Measurements from ENCODE around the gene CACNA1H. TPM values are rescaled to one million over a fixed set of nuclear protein-coding genes. Genes with fewer than 3 reads are reported as not detected.
"Not testable (repeated sequence)": the region's sequence is repeated elsewhere in the genome, so short reads cannot be mapped to it uniquely, and the experiment has no call there.

The CACNA1H gene
- total RNA-seq, 1 donor from 2014 or later = 73.2 TPM

GRCh38 chr16:1198194-1198593 is 45.3 kb downstream of the CACNA1H start:
- Mint-ChIP-seq H3K4me3 (ENCODE audit: unreplicated experiment) (no peak overlapping the region), H3K9me3 (ENCODE audit: low read depth) (no peaks in the 10 kb centered on the region), H3K36me3 (ENCODE audit: low read depth) (peaks cover 6% of the 10 kb centered on the region), H3K27me3 (ENCODE audit: low read depth) (no peaks in the 10 kb centered on the region), H3K4me1 (ENCODE audit: low read depth) (no peaks in the 10 kb centered on the region), H3K27ac (ENCODE audit: unreplicated experiment) (no peak overlapping the region)
- no peak for TF ChIP-seq CTCF (IDR thresholded peaks at IDR 0.05)
- DNase-seq (ENCODE audit: low spot score) = no peak

- not testable (repeated sequence) for H3K27ac Mint-ChIP-seq (ENCODE audit: unreplicated experiment); H3K4me3 Mint-ChIP-seq (ENCODE audit: unreplicated experiment); H3K36me3 Mint-ChIP-seq (ENCODE audit: low read depth); H3K27me3 Mint-ChIP-seq (ENCODE audit: low read depth); H3K9me3 Mint-ChIP-seq (ENCODE audit: low read depth); H3K4me1 Mint-ChIP-seq (ENCODE audit: low read depth); DNase-seq (ENCODE audit: low spot score)
Measured at GRCh38 chr16:1198671-1199346, 45.9 kb downstream of the CACNA1H start.

GRCh38 chr16:1199347-1200013 is 46.6 kb downstream of the CACNA1H start:
- Mint-ChIP-seq H3K27me3 (ENCODE audit: low read depth) (no peaks in the 10 kb centered on the region), H3K4me3 (ENCODE audit: unreplicated experiment) (no peak overlapping the region), H3K9me3 (ENCODE audit: low read depth) (no peaks in the 10 kb centered on the region), H3K27ac (ENCODE audit: unreplicated experiment) (no peak overlapping the region), H3K4me1 (ENCODE audit: low read depth) (no peaks in the 10 kb centered on the region), H3K36me3 (ENCODE audit: low read depth) (peaks cover 10% of the 10 kb centered on the region)
- no peak for TF ChIP-seq CTCF (IDR thresholded peaks at IDR 0.05)
- no peak for DNase-seq (ENCODE audit: low spot score)

- H3K9me3 Mint-ChIP-seq (ENCODE audit: low read depth) = no peaks in the 10 kb centered on the region
- H3K4me3 Mint-ChIP-seq (ENCODE audit: unreplicated experiment) = no peak overlapping the region
- H3K4me1 Mint-ChIP-seq (ENCODE audit: low read depth) = no peaks in the 10 kb centered on the region
- no peak for TF ChIP-seq CTCF (IDR thresholded peaks at IDR 0.05)
- H3K36me3 Mint-ChIP-seq (ENCODE audit: low read depth) = peaks cover 10% of the 10 kb centered on the region
- H3K27ac Mint-ChIP-seq (ENCODE audit: unreplicated experiment) = no peak overlapping the region
- H3K27me3 Mint-ChIP-seq (ENCODE audit: low read depth) = no peaks in the 10 kb centered on the region
- no peak for DNase-seq (ENCODE audit: low spot score)
Measured at GRCh38 chr16:1200014-1200627, 47.2 kb downstream of the CACNA1H start.

GRCh38 chr16:1201444-1201843 is 48.5 kb downstream of the CACNA1H start:
- no peak overlapping the region for H3K27ac Mint-ChIP-seq (ENCODE audit: unreplicated experiment)
- H3K9me3 Mint-ChIP-seq (ENCODE audit: low read depth) = no peaks in the 10 kb centered on the region
- H3K4me1 Mint-ChIP-seq (ENCODE audit: low read depth) = no peaks in the 10 kb centered on the region
- H3K36me3 Mint-ChIP-seq (ENCODE audit: low read depth) = peaks cover 14% of the 10 kb centered on the region
- no peaks in the 10 kb centered on the region for H3K27me3 Mint-ChIP-seq (ENCODE audit: low read depth)
- DNase-seq (ENCODE audit: low spot score) = no peak
- no peak overlapping the region for H3K4me3 Mint-ChIP-seq (ENCODE audit: unreplicated experiment)
- TF ChIP-seq CTCF (IDR thresholded peaks at IDR 0.05) = no peak

Data from chondrocyte (in vitro differentiated cells).